GM12878 (cell line): ENCODE data around the gene CNPY1. TPM values are rescaled to one million over a fixed set of nuclear protein-coding genes. Genes with fewer than 3 reads are reported as not detected.

Experiments used
- ATAC-seq: fragments of 200-7000 bp; cut with Tn5 transposase; 3 replicates; pipeline ENCODE4 v1.9.1; 2020; ENCODE audit warnings: mild to moderate bottlenecking, moderate library complexity
- BruUV-seq: library from RNA; stranded (reverse); fragments of 400-500 nt; replicated peaks from 2 replicates; lab custom pipeline; 2021; lab: Mats Ljungman, UMichigan
- CTCF ChIA-PET: fragments of 300-600 bp; sonication (Branson Sonifier 250); formaldehyde crosslinking; extraction: SDS; loops from one replicate; lab custom pipeline; 2021; ENCODE audit warnings: inconsistent platforms; lab: Yijun Ruan, JAX
- POLR2A ChIA-PET: fragments of 350-600 bp; formaldehyde crosslinking; extraction: SDS; loops from one replicate; lab custom pipeline; 2021; ENCODE audit warnings: inconsistent platforms; lab: Charles Lee
- RAD21 ChIA-PET: fragments of 300-600 bp; sonication (Branson Sonifier 250); formaldehyde crosslinking; loops from one replicate; lab custom pipeline; 2023; ENCODE audit warnings: antibody characterized with exemption; ENCODE audit not compliant: unreplicated experiment; lab: Charles Lee
- SMC1A ChIA-PET: fragments of 300-600 bp; sonication (Branson Sonifier 250); formaldehyde crosslinking; loops from one replicate; lab custom pipeline; 2023; ENCODE audit not compliant: unreplicated experiment, uncharacterized antibody; lab: Charles Lee
- DNase-seq: peaks from one replicate; pipeline ENCODE4 v3.0.0-alpha.2; 2011; ENCODE audit warnings: low read depth, low spot score
- FAIRE-seq: peaks from 3 replicates; lab custom pipeline; 2011; peaks lifted over from hg19 to GRCh38; lab: Jason Lieb, UNC
- H2AFZ ChIP-seq: 2 replicates; pipeline ENCODE4 v1.6.0; 2011; ENCODE audit warnings: low read depth, low read length, control low read depth; ENCODE audit not compliant: control insufficient read depth
- H3K27ac ChIP-seq: 2 replicates; pipeline ENCODE4 v1.5.1; 2011; ENCODE audit warnings: control low read depth; ENCODE audit not compliant: control insufficient read depth, insufficient read depth
- H3K27me3 ChIP-seq, 2 experiments: replicated peaks in 1 of 2; 2 replicates each; pipeline versions ENCODE4 v1.6.0 to v1.6.1; 2011; ENCODE audit warnings: low read length in 1 of 2; ENCODE audit not compliant: control insufficient read depth in 2 of 2, insufficient read depth in 2 of 2
- H3K36me3 ChIP-seq, 2 experiments: 2 replicates each; pipeline ENCODE4 v1.5.1; 2011; ENCODE audit warnings: low read length in 1 of 2; ENCODE audit not compliant: control insufficient read depth in 2 of 2, insufficient read depth in 2 of 2
- H3K4me1 ChIP-seq: 2 replicates; pipeline ENCODE4 v1.6.1; 2011; ENCODE audit warnings: mild to moderate bottlenecking, low read length, moderate library complexity, mixed read lengths; ENCODE audit not compliant: control insufficient read depth, insufficient read depth
- H3K4me2 ChIP-seq: 2 replicates; pipeline ENCODE4 v1.6.0; 2011; ENCODE audit warnings: control low read depth; ENCODE audit not compliant: control insufficient read depth, insufficient read depth
- H3K4me3 ChIP-seq: fragments of 200-600 bp; sonication (generic); 2 replicates; pipeline ENCODE4 v1.5.1; 2016
- H3K79me2 ChIP-seq: 2 replicates; pipeline ENCODE4 v1.6.0; 2011; ENCODE audit warnings: low read length; ENCODE audit not compliant: control insufficient read depth, insufficient read depth
- H3K9ac ChIP-seq: 2 replicates; pipeline ENCODE4 v1.8.0; 2011; ENCODE audit warnings: low read length, control low read depth, mixed read lengths; ENCODE audit not compliant: control insufficient read depth, insufficient read depth
- H3K9me3 ChIP-seq: replicated peaks from 3 replicates; pipeline ENCODE4 v1.5.1; 2011; ENCODE audit warnings: mild to moderate bottlenecking, low read length; ENCODE audit not compliant: control insufficient read depth, insufficient read depth
- H4K20me1 ChIP-seq: 2 replicates; pipeline ENCODE4 v1.6.0; 2011; ENCODE audit not compliant: control insufficient read depth, insufficient read depth
- ASH2L ChIP-seq: fragments of 300-600, 200-600 bp; sonication (generic); IDR thresholded peaks from 2 replicates; pipeline ENCODE4 v1.6.1; 2017; ENCODE audit warnings: low read depth, mild to moderate bottlenecking, borderline replicate concordance
- ATF3 ChIP-seq: IDR thresholded peaks from 2 replicates; pipeline ENCODE4 v1.6.1; 2011; ENCODE audit warnings: low read depth, mild to moderate bottlenecking, low read length, moderate library complexity, borderline replicate concordance; ENCODE audit errors: extremely low read depth
- EED ChIP-seq: sonication (generic); IDR thresholded peaks from 2 replicates; pipeline ENCODE4 v1.6.1; 2016; ENCODE audit warnings: antibody characterized with exemption, low read depth
- GATAD2B ChIP-seq: fragments of 450-650 bp; conservative IDR thresholded peaks from 2 replicates; pipeline ENCODE4 v1.6.1; 2017; ENCODE audit warnings: low read depth, mild to moderate bottlenecking, moderate library complexity
- JUNB ChIP-seq: IDR thresholded peaks from 2 replicates; pipeline ENCODE4 v1.6.1; 2016; ENCODE audit warnings: antibody characterized with exemption, mild to moderate bottlenecking
- LARP7 ChIP-seq: fragments of 450-650 bp; IDR thresholded peaks from 2 replicates; pipeline ENCODE4 v1.6.1; 2017; ENCODE audit warnings: mild to moderate bottlenecking
- MAX ChIP-seq: IDR thresholded peaks from 2 replicates; pipeline ENCODE4 v1.6.1; 2012; ENCODE audit warnings: low read depth, low read length, improper control_type of control experiment
- POLR2AphosphoS2 ChIP-seq: IDR thresholded peaks from 2 replicates; pipeline ENCODE4 v1.6.1; 2011; ENCODE audit warnings: low read depth, mild to moderate bottlenecking, low read length, improper control_type of control experiment, moderate library complexity
- POLR2AphosphoS5 ChIP-seq: IDR thresholded peaks from 2 replicates; pipeline ENCODE4 v1.6.1; 2011; ENCODE audit warnings: mild to moderate bottlenecking, low read length, inconsistent platforms
- RAD21 ChIP-seq: IDR thresholded peaks from 2 replicates; pipeline ENCODE4 v1.6.1; 2011; ENCODE audit warnings: mild to moderate bottlenecking, low read depth, low read length, moderate library complexity; ENCODE audit not compliant: insufficient read depth
- SMAD1 ChIP-seq: fragments of 450-650 bp; IDR thresholded peaks from 2 replicates; pipeline ENCODE4 v1.6.1; 2018; ENCODE audit warnings: mild to moderate bottlenecking, low read depth; ENCODE audit not compliant: partially characterized antibody
- SMARCA5 ChIP-seq: fragments of 450-650 bp; IDR thresholded peaks from 2 replicates; pipeline ENCODE4 v1.6.1; 2017; ENCODE audit warnings: mild to moderate bottlenecking
- SUPT20H ChIP-seq: IDR thresholded peaks from 2 replicates; pipeline ENCODE4 v1.6.1; 2011; ENCODE audit warnings: low read depth, mild to moderate bottlenecking, low read length, moderate library complexity, borderline replicate concordance; ENCODE audit not compliant: control insufficient read depth
- ZBED1 ChIP-seq: IDR thresholded peaks from 2 replicates; pipeline ENCODE4 v1.6.1; 2016; ENCODE audit warnings: borderline replicate concordance
- ZNF274 ChIP-seq: IDR thresholded peaks from one replicate; pipeline ENCODE4 v1.8.0; 2011; ENCODE audit not compliant: insufficient read length, insufficient read depth
- WGBS: methylation state at CpG from one replicate; pipeline ENCODE4 v1.1.6; 2016; ENCODE audit warnings: low lambda C conversion rate; ENCODE audit not compliant: insufficient replicate concordance, insufficient coverage; ENCODE audit errors: missing lambda C conversion rate; 5-methylcytosine and 5-hydroxymethylcytosine counted together
- in situ Hi-C: fragments of 300-500 bp; cut with MboI; formaldehyde crosslinking; loops from 9 replicates; pipeline ENCODE4 v1.14.3; 2018; ENCODE audit warnings: mixed read lengths
- intact Hi-C: fragments of 100-400 bp; cut with micrococcal nuclease; formaldehyde crosslinking; loops from one replicate; pipeline ENCODE4 v1.14.2; 2022; ENCODE audit not compliant: unreplicated experiment
- polyA plus RNA-seq, 11 experiments: library from polyadenylated mRNA; depleted of rRNA in 4 of 11; unstranded in 6 of 11; stranded (reverse) in 5 of 11; fragments of >200 nt; fragmentation: Nextera tagmentation in 4 of 11; fragmentation: Illumina TruSeq in 1 of 11; extraction: Ambion mirVana in 4 of 11; extraction: Trizol in 1 of 11; gene quantifications; 1 replicate in 1 of 11; 2 replicates in 10 of 11; pipeline versions ENCODE4 v1.2.1 to v1.2.3, GENCODE V29; 2011 to 2016; ENCODE audit warnings: inconsistent platforms in 2 of 11, missing spikeins in 2 of 11, low read depth in 1 of 11
- total RNA-seq, 4 experiments: library from RNA; depleted of rRNA in 3 of 4; stranded (reverse); fragments of >200 nt in 3 of 4; fragmentation: Illumina TruSeq in 1 of 4; extraction: Trizol in 1 of 4; gene quantifications; 2 replicates each; pipeline versions ENCODE4 v1.2.1 to v1.2.3, GENCODE V29; 2013 to 2021

CNPY1 gene
- total and polyA plus RNA-seq, 10 of the 15 experiments (the other 5 are each of a cell fraction or from before 2014, with no cell fraction given), result not detected

GRCh38 chr7:155588468-155588998 is 42.2 kb upstream of the CNPY1 start:
- in situ Hi-C loops, result no loop called here

More at GRCh38 chr7:155588468-155588998, 42.2 kb upstream of the CNPY1 start:
- TF ChIP-seq POLR2AphosphoS5, result no peak
- TF ChIP-seq ASH2L, result no peak
- no peak for TF ChIP-seq SUPT20H
- no peak for TF ChIP-seq EED
- TF ChIP-seq GATAD2B, result no peak
- TF ChIP-seq JUNB, result no peak
- TF ChIP-seq ATF3, result no peak
- TF ChIP-seq LARP7, result no peak
- no peak for TF ChIP-seq SMAD1
- no peak for TF ChIP-seq SMARCA5
- TF ChIP-seq RAD21, result no peak
- no peak for TF ChIP-seq MAX
- TF ChIP-seq POLR2AphosphoS2, result no peak
- no peak for TF ChIP-seq ZBED1
- no peak for TF ChIP-seq ZNF274
- TF ChIP-seq, all 136 proteins: peak for 0
- H3K4me1 ChIP-seq, result no peaks in the 10 kb centered on the region
- ChIA-PET RAD21 (no interaction called here), SMC1A (no interaction called here), POLR2A (no interaction called here), CTCF (no interaction called here)
- DNase-seq (no peak), FAIRE-seq (no peak), ATAC-seq (no peak)
- no peaks in the 10 kb centered on the region for H4K20me1 ChIP-seq
- no peaks in the 10 kb centered on the region for H3K79me2 ChIP-seq
- intact Hi-C loops, result no loop called here
- H3K4me2 ChIP-seq, result no peak overlapping the region
- no TSS peak for BruUV-seq
- H3K9ac ChIP-seq, result no peak overlapping the region
- no peak overlapping the region for H2AFZ ChIP-seq
- H3K27me3 ChIP-seq, result no peaks in the 10 kb centered on the region; a peak in 2 of 4 replicates
- H3K4me3 ChIP-seq, result no peak overlapping the region
- no peak overlapping the region for H3K27ac ChIP-seq
- H3K36me3 ChIP-seq, result no peaks in the 10 kb centered on the region
- no peaks in the 10 kb centered on the region for H3K9me3 ChIP-seq
- WGBS, result 41% methylated on average over 10 of the region's 10 CpGs
